NB4 (cell line): ENCODE results near the gene CRTC2.

Source experiments
- MYC ChIP-seq: IDR thresholded peaks from 2 replicates; pipeline ENCODE4 v1.6.1; 2011; ENCODE audit warnings: low read depth, low read length
- POLR2A ChIP-seq: IDR thresholded peaks from 2 replicates; pipeline ENCODE4 v1.6.1; 2011; ENCODE audit warnings: mild to moderate bottlenecking; ENCODE audit not compliant: insufficient read length; ENCODE audit errors: extremely low read depth
- TF ChIP-seq, protein P1 (sequence below): IDR thresholded peaks from one replicate; pipeline ENCODE4 v1.5.1; 2012; ENCODE audit warnings: low read depth, low read length

- TF ChIP-seq, protein P1, sequence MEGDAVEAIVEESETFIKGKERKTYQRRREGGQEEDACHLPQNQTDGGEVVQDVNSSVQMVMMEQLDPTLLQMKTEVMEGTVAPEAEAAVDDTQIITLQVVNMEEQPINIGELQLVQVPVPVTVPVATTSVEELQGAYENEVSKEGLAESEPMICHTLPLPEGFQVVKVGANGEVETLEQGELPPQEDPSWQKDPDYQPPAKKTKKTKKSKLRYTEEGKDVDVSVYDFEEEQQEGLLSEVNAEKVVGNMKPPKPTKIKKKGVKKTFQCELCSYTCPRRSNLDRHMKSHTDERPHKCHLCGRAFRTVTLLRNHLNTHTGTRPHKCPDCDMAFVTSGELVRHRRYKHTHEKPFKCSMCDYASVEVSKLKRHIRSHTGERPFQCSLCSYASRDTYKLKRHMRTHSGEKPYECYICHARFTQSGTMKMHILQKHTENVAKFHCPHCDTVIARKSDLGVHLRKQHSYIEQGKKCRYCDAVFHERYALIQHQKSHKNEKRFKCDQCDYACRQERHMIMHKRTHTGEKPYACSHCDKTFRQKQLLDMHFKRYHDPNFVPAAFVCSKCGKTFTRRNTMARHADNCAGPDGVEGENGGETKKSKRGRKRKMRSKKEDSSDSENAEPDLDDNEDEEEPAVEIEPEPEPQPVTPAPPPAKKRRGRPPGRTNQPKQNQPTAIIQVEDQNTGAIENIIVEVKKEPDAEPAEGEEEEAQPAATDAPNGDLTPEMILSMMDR: no peak
- TF ChIP-seq POLR2A (no peak), MYC (no peak)
Observed at GRCh38 chr1:153929981-153930948, 28.1 kb downstream of the CRTC2 start.
